Memory B cell (primary cell): ENCODE results near the gene TJAP1.

ENCODE experiments used
- ATAC-seq: fragments of 150-1000 bp; cut with Tn5 transposase; 2 replicates; pipeline ENCODE4 v1.10.0; 2021; ENCODE audit warnings: low read depth, mild to moderate bottlenecking, moderate library complexity
- DNase-seq, 2 donors: peaks; one replicate each; pipeline ENCODE4 v3.0.0; 2022; ENCODE audit warnings: low spot score in 2 of 2
- H3K27ac Mint-ChIP-seq: one replicate; pipeline ENCODE4 v1.8.0; 2022; ENCODE audit warnings: mild to moderate bottlenecking, moderate library complexity, mixed read lengths
- H3K27me3 Mint-ChIP-seq: one replicate; pipeline ENCODE4 v1.8.0; 2022; ENCODE audit warnings: mixed read lengths
- H3K36me3 Mint-ChIP-seq: one replicate; pipeline ENCODE4 v1.8.0; 2022; ENCODE audit warnings: mild to moderate bottlenecking, mixed read lengths
- H3K4me1 Mint-ChIP-seq: one replicate; pipeline ENCODE4 v1.8.0; 2022; ENCODE audit warnings: mixed read lengths
- H3K4me3 Mint-ChIP-seq: one replicate; pipeline ENCODE4 v1.8.0; 2022; ENCODE audit warnings: mild to moderate bottlenecking, moderate library complexity, mixed read lengths
- H3K9me3 Mint-ChIP-seq: one replicate; pipeline ENCODE4 v1.8.0; 2022; ENCODE audit warnings: mixed read lengths

TJAP1 gene, protein sequence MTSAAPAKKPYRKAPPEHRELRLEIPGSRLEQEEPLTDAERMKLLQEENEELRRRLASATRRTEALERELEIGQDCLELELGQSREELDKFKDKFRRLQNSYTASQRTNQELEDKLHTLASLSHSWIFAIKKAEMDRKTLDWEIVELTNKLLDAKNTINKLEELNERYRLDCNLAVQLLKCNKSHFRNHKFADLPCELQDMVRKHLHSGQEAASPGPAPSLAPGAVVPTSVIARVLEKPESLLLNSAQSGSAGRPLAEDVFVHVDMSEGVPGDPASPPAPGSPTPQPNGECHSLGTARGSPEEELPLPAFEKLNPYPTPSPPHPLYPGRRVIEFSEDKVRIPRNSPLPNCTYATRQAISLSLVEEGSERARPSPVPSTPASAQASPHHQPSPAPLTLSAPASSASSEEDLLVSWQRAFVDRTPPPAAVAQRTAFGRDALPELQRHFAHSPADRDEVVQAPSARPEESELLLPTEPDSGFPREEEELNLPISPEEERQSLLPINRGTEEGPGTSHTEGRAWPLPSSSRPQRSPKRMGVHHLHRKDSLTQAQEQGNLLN

DNA sequence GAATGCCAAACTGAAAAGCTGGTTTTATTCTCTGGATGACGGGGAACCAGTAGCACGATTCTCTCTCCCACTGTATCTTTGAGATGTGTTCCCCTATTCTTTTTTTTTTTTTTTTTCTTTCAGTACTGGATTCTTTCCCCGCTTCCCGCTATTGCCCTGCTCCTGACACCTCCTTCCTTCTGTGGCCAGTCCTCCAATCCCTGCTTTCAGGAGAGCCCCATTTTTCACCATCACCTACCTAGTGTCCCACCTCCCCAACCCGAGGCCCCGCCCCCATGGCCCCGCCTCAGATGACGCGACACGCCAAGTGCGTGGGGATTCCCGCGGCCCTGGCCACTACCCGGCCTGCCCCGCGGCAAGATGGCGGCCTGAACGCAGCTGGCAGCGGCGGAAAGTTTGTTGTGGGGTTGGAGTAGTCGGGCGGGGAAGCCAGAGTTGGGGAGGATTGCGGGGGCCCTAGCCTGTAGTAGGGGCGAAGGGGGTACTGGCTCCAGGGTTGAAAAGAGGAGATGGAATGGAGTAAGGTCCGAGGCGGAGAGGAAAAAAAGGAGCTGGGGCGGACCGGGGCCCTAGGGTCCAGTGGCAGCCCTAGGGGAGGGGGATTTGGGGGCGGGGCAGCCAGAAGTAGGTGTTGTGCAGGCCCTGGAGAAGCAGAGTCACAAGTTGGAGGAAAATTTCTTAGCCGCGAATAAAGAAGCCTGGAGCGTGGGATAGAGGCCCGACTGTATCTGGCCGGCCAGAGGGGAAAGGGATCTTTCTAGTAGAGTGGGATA is at the start of gene TJAP1:
TJAP1 (plus strand) TSS at position 336 of the 773 bp plus-strand sequence. CDS start 21,432 bp downstream, outside the sequence.
- peak within 1 kb of the TSS; percentile 99 for H3K4me3 Mint-ChIP-seq
- peak; percentile 98 for ATAC-seq
- no peaks in the 10 kb centered on the region for H3K27me3 Mint-ChIP-seq
- peak within 1 kb of the TSS; percentile 99 for H3K27ac Mint-ChIP-seq
- peaks cover 3% of the 10 kb centered on the region for H3K36me3 Mint-ChIP-seq
- peaks cover 28% of the 10 kb centered on the region for H3K4me1 Mint-ChIP-seq
- peak; percentile 95 to 97 for DNase-seq
- no peaks in the 10 kb centered on the region for H3K9me3 Mint-ChIP-seq

DNA sequence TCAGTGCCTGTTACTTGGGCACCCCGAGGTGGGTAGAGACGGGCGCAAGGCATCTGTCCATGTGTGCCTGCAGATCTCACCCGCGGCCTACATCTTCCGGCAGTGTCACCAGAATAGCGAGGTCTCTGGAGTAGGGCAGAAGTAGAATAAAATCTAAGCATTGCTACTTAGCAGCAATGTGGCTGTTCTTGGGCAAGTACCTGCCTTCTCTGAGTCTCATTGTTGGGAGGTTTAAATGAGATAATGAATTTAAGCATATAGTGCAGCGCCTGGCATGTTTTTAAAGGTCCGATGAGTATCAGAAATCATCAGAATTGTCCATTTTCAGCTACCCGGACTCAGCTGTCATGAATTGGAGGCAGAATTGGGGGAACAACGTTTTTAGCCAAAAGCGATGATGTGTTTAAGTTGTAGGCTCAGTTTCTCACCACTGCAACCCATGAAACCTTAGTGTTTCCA is 49.2 kb upstream of the TJAP1 start:
- H3K4me1 Mint-ChIP-seq = peaks cover 16% of the 10 kb centered on the region
- no peaks in the 10 kb centered on the region for H3K27me3 Mint-ChIP-seq
- no peak for ATAC-seq
- no peaks in the 10 kb centered on the region for H3K36me3 Mint-ChIP-seq
- peak overlapping the region; percentile 93 for H3K27ac Mint-ChIP-seq
- no peaks in the 10 kb centered on the region for H3K9me3 Mint-ChIP-seq
- peak overlapping the region; percentile 88 for H3K4me3 Mint-ChIP-seq
- DNase-seq = no peak

DNA sequence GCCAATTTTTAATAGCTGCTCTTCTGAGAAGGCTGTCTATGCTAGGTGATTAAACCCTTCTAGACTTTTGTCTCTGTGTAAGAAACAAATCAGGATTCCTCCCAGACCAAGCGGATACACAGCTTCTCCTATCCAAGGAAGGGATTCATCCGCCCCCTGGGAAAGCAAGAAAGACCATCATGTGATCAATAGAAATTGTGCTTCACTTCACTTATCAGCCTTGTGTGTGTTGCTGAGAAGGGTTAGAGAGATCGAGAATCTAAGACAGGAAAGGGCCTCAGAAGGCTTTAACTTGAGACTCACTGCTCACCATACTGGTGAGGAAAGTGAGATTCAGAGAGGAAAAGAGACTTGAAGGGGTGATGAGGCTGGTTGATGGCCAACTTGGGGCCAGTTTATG is 48.5 kb upstream of the TJAP1 start:
- H3K27ac Mint-ChIP-seq = peak overlapping the region; percentile 93
- peaks cover 16% of the 10 kb centered on the region for H3K4me1 Mint-ChIP-seq
- no peaks in the 10 kb centered on the region for H3K36me3 Mint-ChIP-seq
- H3K4me3 Mint-ChIP-seq = peak overlapping the region; percentile 88
- ATAC-seq (no peak), DNase-seq (no peak)
- no peaks in the 10 kb centered on the region for H3K27me3 Mint-ChIP-seq
- H3K9me3 Mint-ChIP-seq = no peaks in the 10 kb centered on the region

DNA sequence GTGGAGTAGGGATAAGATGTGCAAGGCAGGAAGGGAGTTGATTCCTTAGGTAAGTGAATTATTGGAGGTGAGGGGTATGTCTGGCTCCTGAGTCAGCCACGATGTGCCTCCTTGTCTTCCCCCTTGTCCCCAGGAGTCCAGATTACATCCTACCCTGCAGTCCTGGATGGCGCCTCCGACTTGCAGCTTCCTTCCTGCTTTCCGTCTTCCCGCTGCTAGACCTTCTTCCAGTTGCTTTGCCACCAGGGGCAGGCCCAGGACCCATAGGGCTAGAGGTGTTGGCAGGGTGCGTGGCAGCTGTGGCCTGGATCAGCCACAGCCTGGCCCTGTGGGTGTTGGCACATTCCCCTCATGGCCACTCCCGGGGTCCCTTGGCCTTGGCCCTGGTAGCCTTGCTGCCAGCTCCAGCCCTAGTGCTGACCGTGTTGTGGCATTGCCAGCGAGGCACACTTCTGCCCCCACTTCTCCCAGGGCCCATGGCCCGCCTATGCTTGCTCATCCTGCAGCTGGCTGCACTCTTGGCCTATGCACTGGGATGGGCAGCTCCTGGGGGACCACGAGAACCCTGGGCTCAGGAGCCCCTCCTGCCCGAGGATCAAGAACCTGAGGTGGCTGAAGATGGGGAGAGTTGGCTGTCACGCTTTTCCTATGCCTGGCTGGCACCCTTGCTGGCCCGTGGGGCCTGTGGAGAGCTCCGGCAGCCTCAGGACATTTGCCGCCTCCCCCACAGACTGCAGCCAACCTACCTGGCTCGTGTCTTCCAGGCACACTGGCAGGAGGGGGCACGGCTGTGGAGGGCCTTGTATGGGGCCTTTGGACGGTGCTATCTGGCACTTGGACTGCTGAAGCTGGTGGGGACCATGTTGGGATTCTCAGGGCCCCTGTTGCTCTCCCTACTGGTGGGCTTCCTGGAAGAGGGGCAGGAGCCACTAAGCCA is 45.1 kb upstream of the TJAP1 start:
- peaks cover 13% of the 10 kb centered on the region for H3K4me1 Mint-ChIP-seq
- DNase-seq (no peak), ATAC-seq (no peak)
- H3K4me3 Mint-ChIP-seq = no peak overlapping the region
- H3K36me3 Mint-ChIP-seq = no peaks in the 10 kb centered on the region
- no peak overlapping the region for H3K27ac Mint-ChIP-seq
- H3K27me3 Mint-ChIP-seq = no peaks in the 10 kb centered on the region
- no peaks in the 10 kb centered on the region for H3K9me3 Mint-ChIP-seq

DNA sequence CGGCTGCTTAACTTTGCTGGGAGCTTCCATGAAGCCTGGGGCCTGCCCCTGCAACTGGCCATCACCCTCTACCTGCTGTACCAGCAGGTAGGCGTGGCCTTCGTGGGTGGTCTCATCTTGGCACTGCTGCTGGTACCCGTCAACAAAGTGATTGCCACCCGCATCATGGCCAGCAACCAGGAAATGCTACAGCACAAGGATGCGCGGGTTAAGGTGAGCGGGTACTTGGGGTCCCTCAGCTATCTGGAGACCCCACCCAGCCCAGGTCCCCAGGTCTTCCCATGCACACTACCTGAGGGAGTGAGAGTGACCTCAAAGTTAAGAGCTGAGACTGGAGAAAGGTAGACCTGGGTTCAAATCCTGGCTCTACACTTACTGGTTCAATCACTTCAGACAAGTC is 44.2 kb upstream of the TJAP1 start:
- Mint-ChIP-seq H3K4me3 (no peak overlapping the region), H3K27me3 (no peaks in the 10 kb centered on the region)

DNA sequence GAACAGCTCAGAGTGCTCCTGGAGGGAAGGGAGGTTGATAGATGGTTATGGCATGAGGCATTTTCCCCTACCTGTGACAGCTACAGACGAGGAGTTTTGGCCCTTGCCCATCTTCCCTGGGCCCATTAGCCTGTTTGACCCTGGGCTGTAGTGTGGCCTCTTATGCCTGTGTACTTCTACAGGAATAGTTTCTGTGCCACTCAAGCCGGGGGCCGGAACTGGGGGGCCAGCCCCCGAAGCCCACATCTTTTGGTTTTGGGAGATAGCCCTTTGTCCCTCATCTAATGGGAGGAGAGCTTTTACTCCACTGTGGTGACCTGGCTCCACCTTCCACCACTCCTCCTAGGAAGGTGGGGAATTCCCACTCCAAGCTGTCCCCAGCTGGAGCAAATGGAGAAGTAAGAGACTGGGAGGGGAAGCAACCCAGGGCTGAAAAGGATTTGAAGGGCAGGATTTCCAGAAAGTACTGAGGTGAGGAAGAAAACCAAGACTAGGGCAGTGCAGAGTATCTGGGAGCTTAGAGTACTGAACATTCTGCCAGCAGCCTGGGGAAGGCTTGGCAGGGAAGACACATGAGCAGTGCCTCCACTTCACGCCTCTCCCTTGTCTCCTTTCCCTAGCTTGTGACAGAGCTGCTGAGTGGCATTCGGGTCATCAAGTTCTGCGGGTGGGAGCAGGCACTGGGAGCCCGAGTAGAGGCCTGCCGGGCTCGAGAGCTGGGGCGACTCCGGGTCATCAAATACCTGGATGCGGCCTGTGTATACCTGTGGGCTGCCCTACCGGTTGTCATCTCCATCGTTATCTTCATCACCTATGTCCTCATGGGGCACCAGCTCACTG is 43.1 kb upstream of the TJAP1 start:
- no peaks in the 10 kb centered on the region for H3K36me3 Mint-ChIP-seq
- H3K4me3 Mint-ChIP-seq = no peak overlapping the region
- H3K9me3 Mint-ChIP-seq = no peaks in the 10 kb centered on the region
- H3K27me3 Mint-ChIP-seq = no peaks in the 10 kb centered on the region
- peaks cover 2% of the 10 kb centered on the region for H3K4me1 Mint-ChIP-seq
- peak overlapping the region; percentile 47 for H3K27ac Mint-ChIP-seq
- DNase-seq (no peak), ATAC-seq (no peak)

More for the DNA sequence above, 44.2 kb upstream of the TJAP1 start:
- DNase-seq = no peak
- Mint-ChIP-seq H3K4me1 (peaks cover 11% of the 10 kb centered on the region), H3K9me3 (no peaks in the 10 kb centered on the region), H3K36me3 (no peaks in the 10 kb centered on the region), H3K27ac (no peak overlapping the region)
- ATAC-seq = no peak

DNA sequence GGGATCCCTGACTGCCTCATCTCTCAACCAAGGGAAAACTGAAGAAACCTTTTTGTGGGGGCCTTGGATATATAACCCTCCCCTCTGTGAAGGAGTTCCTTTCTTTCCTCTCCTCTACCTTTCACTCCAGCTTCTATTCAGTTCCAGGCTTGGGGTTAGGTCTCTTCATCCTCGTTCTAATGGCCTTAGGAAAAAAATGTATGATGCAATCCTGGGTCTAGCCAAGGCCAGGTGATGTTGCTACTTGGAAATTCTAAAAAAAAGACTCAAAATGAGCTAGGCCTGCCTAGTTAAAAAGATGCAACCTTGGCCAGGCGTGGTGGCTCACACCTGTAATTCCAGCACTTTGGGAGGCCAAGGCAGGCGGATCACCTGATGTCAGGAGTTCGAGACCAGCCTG is 42.4 kb upstream of the TJAP1 start:
- H3K27ac Mint-ChIP-seq = no peak overlapping the region
- no peak overlapping the region for H3K4me3 Mint-ChIP-seq
- ATAC-seq = no peak

DNA sequence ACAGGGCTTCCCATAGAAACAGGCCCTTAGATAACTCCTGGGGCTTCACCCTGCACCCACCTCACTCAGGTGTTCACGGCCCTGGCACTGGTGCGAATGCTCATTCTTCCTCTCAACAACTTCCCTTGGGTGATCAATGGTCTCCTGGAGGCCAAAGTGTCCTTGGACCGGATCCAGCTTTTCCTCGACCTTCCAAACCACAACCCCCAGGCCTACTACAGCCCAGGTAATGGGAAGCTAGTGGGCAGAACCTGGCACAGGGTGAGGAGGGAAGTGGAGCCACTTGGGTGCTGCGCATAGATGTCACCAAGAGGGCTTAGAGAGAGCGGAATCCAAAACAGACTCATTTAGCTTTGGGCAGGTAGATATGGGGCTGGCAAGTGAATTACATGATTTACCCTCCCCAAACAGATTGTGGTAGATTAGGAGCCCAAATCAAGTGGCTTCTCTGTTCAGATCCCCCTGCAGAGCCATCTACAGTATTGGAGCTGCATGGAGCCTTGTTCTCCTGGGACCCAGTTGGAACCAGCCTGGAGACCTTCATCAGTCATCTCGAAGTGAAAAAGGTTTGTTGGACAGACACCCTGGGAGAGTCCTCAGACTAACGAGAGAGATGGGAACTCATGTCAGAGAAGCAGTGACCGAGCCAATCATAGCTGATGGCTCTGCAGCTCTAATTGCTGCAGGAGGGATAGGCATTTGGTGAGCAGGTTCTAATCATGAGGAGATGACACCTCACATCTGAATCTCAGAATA is 41.5 kb upstream of the TJAP1 start:
- no peak for ATAC-seq
- no peaks in the 10 kb centered on the region for H3K36me3 Mint-ChIP-seq
- no peak for DNase-seq
- H3K4me1 Mint-ChIP-seq = peaks cover 2% of the 10 kb centered on the region
- no peak overlapping the region for H3K4me3 Mint-ChIP-seq
- H3K27me3 Mint-ChIP-seq = no peaks in the 10 kb centered on the region
- H3K27ac Mint-ChIP-seq = no peak overlapping the region
- no peaks in the 10 kb centered on the region for H3K9me3 Mint-ChIP-seq

More for the DNA sequence above, 42.4 kb upstream of the TJAP1 start:
- no peak for DNase-seq
- Mint-ChIP-seq H3K36me3 (no peaks in the 10 kb centered on the region), H3K9me3 (no peaks in the 10 kb centered on the region), H3K4me1 (peaks cover 2% of the 10 kb centered on the region), H3K27me3 (no peaks in the 10 kb centered on the region)

DNA sequence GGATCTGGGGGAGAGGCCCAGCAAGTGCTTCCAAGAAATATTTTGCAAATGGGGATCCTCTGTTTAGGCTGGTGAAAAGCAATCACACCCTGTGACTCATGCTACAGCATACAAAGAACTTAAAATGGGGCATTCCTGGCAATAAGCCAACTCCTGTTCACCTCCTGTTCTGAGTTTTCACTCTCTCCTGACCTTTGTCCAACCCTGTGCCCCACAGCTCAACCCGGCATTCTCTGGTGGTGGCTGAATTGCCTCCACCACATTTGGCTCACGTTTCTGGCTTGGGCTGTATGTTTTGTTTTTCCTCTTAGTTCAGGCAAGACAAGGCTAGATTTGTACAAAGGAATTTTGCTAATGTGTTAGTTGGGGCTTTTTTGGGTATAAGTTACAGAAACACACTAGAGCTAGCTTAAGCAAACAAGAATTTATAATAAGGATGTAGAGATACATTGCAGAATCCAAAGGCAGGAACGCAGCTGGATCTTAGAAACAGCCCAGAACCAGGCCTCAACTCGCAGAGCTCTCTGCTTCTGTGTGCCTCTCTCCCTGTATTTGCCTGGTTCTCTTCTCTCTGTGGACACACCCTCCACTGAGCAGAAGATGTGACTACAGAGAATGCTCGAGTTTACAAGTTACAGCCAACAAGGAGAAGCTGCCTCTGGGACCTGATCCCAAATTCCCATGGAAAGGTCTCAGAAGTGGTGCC is 40.6 kb upstream of the TJAP1 start:
- no peaks in the 10 kb centered on the region for H3K27me3 Mint-ChIP-seq
- no peaks in the 10 kb centered on the region for H3K36me3 Mint-ChIP-seq
- peaks cover 1% of the 10 kb centered on the region for H3K4me1 Mint-ChIP-seq
- H3K9me3 Mint-ChIP-seq = no peaks in the 10 kb centered on the region
- H3K4me3 Mint-ChIP-seq = no peak overlapping the region
- DNase-seq (no peak), ATAC-seq (no peak)
- no peak overlapping the region for H3K27ac Mint-ChIP-seq

DNA sequence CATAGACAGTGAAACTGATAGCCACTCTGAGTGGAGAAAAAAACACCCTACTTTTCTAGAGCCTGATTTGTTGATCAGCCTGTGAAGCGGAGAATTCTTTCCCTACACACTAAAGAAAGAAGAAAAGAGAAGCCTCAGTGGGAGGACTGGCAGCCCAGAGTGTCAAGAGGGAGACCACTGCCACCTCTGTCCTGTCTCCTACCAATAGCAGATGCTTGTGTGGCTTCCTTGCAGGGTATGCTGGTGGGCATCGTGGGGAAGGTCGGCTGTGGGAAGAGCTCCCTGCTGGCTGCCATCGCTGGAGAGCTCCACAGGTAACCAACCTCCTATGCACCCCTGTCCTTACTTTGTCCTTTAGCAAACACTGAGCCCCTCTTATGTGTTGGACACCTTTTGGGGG is 39.7 kb upstream of the TJAP1 start:
- ATAC-seq (no peak), DNase-seq (no peak)
- Mint-ChIP-seq H3K4me1 (no peaks in the 10 kb centered on the region), H3K27me3 (no peaks in the 10 kb centered on the region), H3K36me3 (no peaks in the 10 kb centered on the region), H3K27ac (no peak overlapping the region), H3K4me3 (no peak overlapping the region), H3K9me3 (no peaks in the 10 kb centered on the region)

DNA sequence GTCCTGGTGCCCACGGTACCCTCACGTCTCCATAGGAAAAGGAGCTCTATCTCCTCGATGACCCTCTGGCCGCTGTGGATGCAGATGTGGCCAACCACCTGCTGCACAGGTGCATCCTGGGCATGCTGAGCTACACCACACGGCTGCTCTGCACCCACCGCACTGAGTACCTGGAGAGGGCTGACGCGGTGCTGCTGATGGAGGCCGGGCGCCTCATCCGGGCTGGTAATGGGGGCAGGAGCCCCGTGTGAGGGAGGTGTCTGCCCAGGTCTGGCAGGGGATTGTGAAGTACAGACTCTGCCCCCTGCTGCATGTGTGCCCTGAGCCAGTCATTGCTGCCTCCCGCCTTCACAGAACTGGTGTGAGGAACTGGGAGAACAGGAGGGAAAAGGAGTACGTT is 34.4 kb upstream of the TJAP1 start:
- no peak for DNase-seq
- Mint-ChIP-seq H3K27me3 (no peaks in the 10 kb centered on the region), H3K36me3 (peaks cover 17% of the 10 kb centered on the region), H3K27ac (no peak overlapping the region), H3K4me3 (no peak overlapping the region), H3K4me1 (no peaks in the 10 kb centered on the region), H3K9me3 (no peaks in the 10 kb centered on the region)
- ATAC-seq = no peak

DNA sequence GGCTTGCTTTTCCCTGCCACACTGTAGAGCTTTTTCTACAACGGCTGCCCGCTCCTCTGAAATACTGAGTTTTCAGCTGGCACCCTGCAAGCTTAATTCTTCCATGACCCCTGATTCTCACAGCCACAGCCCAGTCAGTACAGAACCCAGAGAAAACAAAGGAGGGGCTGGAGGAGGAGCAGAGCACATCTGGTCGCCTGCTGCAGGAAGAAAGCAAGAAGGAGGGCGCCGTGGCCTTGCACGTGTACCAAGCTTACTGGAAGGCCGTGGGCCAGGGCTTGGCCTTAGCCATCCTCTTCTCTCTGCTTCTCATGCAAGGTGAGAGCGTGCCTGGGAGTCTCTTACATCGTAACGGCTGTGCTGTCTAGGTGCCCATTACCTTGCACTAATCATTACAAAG is 33.3 kb upstream of the TJAP1 start:
- Mint-ChIP-seq H3K9me3 (no peaks in the 10 kb centered on the region), H3K27me3 (no peaks in the 10 kb centered on the region), H3K4me1 (no peaks in the 10 kb centered on the region), H3K27ac (no peak overlapping the region), H3K36me3 (peaks cover 23% of the 10 kb centered on the region), H3K4me3 (no peak overlapping the region)
- DNase-seq (no peak), ATAC-seq (no peak)
